ENCODE data around the gene HERC3. TPM values are rescaled to one million over a fixed set of nuclear protein-coding genes. Genes with fewer than 3 reads are reported as not detected.
A peak's percentile ranks its signal among the peaks of the same experiment; 100 is the strongest.

HERC3 gene
- total and polyA plus RNA-seq, 2 donors from 2014 or later, result 6.3 to 58.4 TPM

- Histone ChIP-seq H3K9me3 (ENCODE audit: control insufficient read depth in 2 of 3, insufficient read depth in 1 of 3, low read length in 3 of 3) (no peaks in the 10 kb centered on the region), H3K9ac (ENCODE audit: low read length in 3 of 3) (no peak overlapping the region), H3K4me1 (ENCODE audit: control insufficient read depth in 2 of 3, insufficient read depth in 2 of 3, low read depth in 1 of 3, low read length in 3 of 3) (peaks cover 0 to 9% (median 5%) of the 10 kb centered on the region in 3 donors), H3K27me3 (ENCODE audit: control insufficient read depth, insufficient read depth, low read length) (no peaks in the 10 kb centered on the region), H3K27ac (ENCODE audit: low read depth in 2 of 2, low read length in 2 of 2) (no peak overlapping the region), H3K4me3 (ENCODE audit: low read length in 3 of 3) (no peak overlapping the region), H3K36me3 (ENCODE audit: control insufficient read depth in 2 of 3, insufficient read depth in 3 of 3, low read length in 3 of 3) (peaks cover 4 to 29% (median 14%) of the 10 kb centered on the region in 3 donors)
- no peak for TF ChIP-seq CTCF (IDR thresholded peaks at IDR 0.05; ENCODE audit: borderline replicate concordance, extremely low read depth, insufficient read depth)
- intact Hi-C loops (cut with DNase I), result no loop called here
- DNase-seq (no peak), FAIRE-seq (peak; percentile 13)
Observed at GRCh38 chr4:88732714-88733368, 140.6 kb downstream of the HERC3 start.

- DNase-seq (no peak), FAIRE-seq (no peak)
- intact Hi-C loops (cut with DNase I), result no loop called here
- Histone ChIP-seq H3K27me3 (ENCODE audit: control insufficient read depth, insufficient read depth, low read length) (no peaks in the 10 kb centered on the region), H3K4me3 (ENCODE audit: low read length in 3 of 3) (no peak overlapping the region), H3K36me3 (ENCODE audit: control insufficient read depth in 2 of 3, insufficient read depth in 3 of 3, low read length in 3 of 3) (peaks cover 4 to 23% (median 4%) of the 10 kb centered on the region in 3 donors), H3K4me1 (ENCODE audit: control insufficient read depth in 2 of 3, insufficient read depth in 2 of 3, low read depth in 1 of 3, low read length in 3 of 3) (peaks cover 0 to 20% (median 15%) of the 10 kb centered on the region in 3 donors), H3K9me3 (ENCODE audit: control insufficient read depth in 2 of 3, insufficient read depth in 1 of 3, low read length in 3 of 3) (no peaks in the 10 kb centered on the region), H3K27ac (ENCODE audit: low read depth in 2 of 2, low read length in 2 of 2) (no peak overlapping the region), H3K9ac (ENCODE audit: low read length in 3 of 3) (no peak overlapping the region)
- no peak for TF ChIP-seq CTCF (IDR thresholded peaks at IDR 0.05; ENCODE audit: borderline replicate concordance, extremely low read depth, insufficient read depth)
Observed at GRCh38 chr4:88734403-88734949, 142.2 kb downstream of the HERC3 start.

- peaks cover 4 to 19% (median 4%) of the 10 kb centered on the region in 3 donors for H3K36me3 ChIP-seq (ENCODE audit: control insufficient read depth in 2 of 3, insufficient read depth in 3 of 3, low read length in 3 of 3)
- intact Hi-C loops (cut with DNase I), result no loop called here
- DNase-seq (no peak), FAIRE-seq (no peak)
- H3K9me3 ChIP-seq (ENCODE audit: control insufficient read depth in 2 of 3, insufficient read depth in 1 of 3, low read length in 3 of 3), result no peaks in the 10 kb centered on the region
- peak overlapping the region in 1 of 2 donors; percentile 10 for H3K27ac ChIP-seq (ENCODE audit: low read depth in 2 of 2, low read length in 2 of 2)
- peaks cover 0 to 20% (median 15%) of the 10 kb centered on the region in 3 donors for H3K4me1 ChIP-seq (ENCODE audit: control insufficient read depth in 2 of 3, insufficient read depth in 2 of 3, low read depth in 1 of 3, low read length in 3 of 3)
- TF ChIP-seq CTCF (IDR thresholded peaks at IDR 0.05; ENCODE audit: borderline replicate concordance, extremely low read depth, insufficient read depth), result no peak
- H3K27me3 ChIP-seq (ENCODE audit: control insufficient read depth, insufficient read depth, low read length), result no peaks in the 10 kb centered on the region
- H3K9ac ChIP-seq (ENCODE audit: low read length in 3 of 3), result peak overlapping the region in 1 of 3 donors; percentile 34
- H3K4me3 ChIP-seq (ENCODE audit: low read length in 3 of 3), result peak overlapping the region in 2 of 3 donors; percentile 3 to 54
Observed at GRCh38 chr4:88735564-88735963, 143.3 kb downstream of the HERC3 start.

All from kidney (tissue), 14 donors.